Endothelial cell of umbilical vein (primary cell): ENCODE measurements around the gene MYO1C. TPM values are rescaled to one million over a fixed set of nuclear protein-coding genes. Genes with fewer than 3 reads are reported as not detected.
A peak's percentile ranks its signal among the peaks of the same experiment; 100 is the strongest.

Experiments used
- BruUV-seq: library from RNA; stranded (reverse); fragments of 400-500 nt; replicated peaks from 2 replicates; lab custom pipeline; 2021; lab: Mats Ljungman, UMichigan
- CTCF ChIA-PET: fragments of 300-600, 350-600 bp; sonication (Branson Sonifier 250); formaldehyde crosslinking; loops from one replicate; lab custom pipeline; 2021; ENCODE audit warnings: antibody characterized with exemption, inconsistent platforms; lab: Charles Lee
- POLR2A ChIA-PET: fragments of 300-600, 350-600 bp; sonication (Branson Sonifier 250); formaldehyde crosslinking; loops from one replicate; lab custom pipeline; 2021; ENCODE audit warnings: antibody characterized with exemption, inconsistent platforms; lab: Charles Lee
- DNase-seq: peaks from one replicate; pipeline ENCODE4 v3.0.0-alpha.2; 2011; ENCODE audit warnings: low read depth, low spot score
- FAIRE-seq: peaks from 2 replicates; lab custom pipeline; 2011; peaks lifted over from hg19 to GRCh38; lab: Jason Lieb, UNC
- H2AFZ ChIP-seq: 2 replicates; pipeline ENCODE4 v1.6.0; 2012; ENCODE audit warnings: low read depth, low read length, control low read depth, inconsistent platforms
- H3K27ac ChIP-seq: 2 replicates; pipeline ENCODE4 v1.5.1; 2011; ENCODE audit warnings: low read depth, mild to moderate bottlenecking, control low read depth, low read length, moderate library complexity; ENCODE audit not compliant: insufficient read depth
- H3K27me3 ChIP-seq, 2 experiments: 2 replicates each; pipeline versions ENCODE4 v1.6.0 to v1.6.1; 2011; ENCODE audit warnings: low read length in 2 of 2, mixed read lengths in 1 of 2; ENCODE audit not compliant: control insufficient read depth in 2 of 2, insufficient read depth in 2 of 2
- H3K36me3 ChIP-seq, 2 experiments: 2 replicates in 1 of 2; 3 replicates in 1 of 2; pipeline ENCODE4 v1.5.1; 2011; ENCODE audit warnings: low read length in 2 of 2, mild to moderate bottlenecking in 1 of 2, moderate library complexity in 1 of 2; ENCODE audit not compliant: control insufficient read depth in 2 of 2, insufficient read depth in 2 of 2; ENCODE audit errors: extremely low read depth in 1 of 2
- H3K4me1 ChIP-seq: 3 replicates; pipeline ENCODE4 v1.5.1; 2011; ENCODE audit warnings: mild to moderate bottlenecking, low read length; ENCODE audit not compliant: control insufficient read depth, insufficient read depth; ENCODE audit errors: extremely low read depth
- H3K4me2 ChIP-seq: 2 replicates; pipeline ENCODE4 v1.6.1; 2011; ENCODE audit warnings: low read length, control low read depth, mixed read lengths; ENCODE audit not compliant: insufficient read depth
- H3K4me3 ChIP-seq, 3 experiments: fragments of 200-600 bp in 1 of 3; sonication (generic), shearing (Covaris generic) in 1 of 3; replicated peaks in 1 of 3; 2 replicates each; pipeline ENCODE4 v1.5.1; 2011 to 2016; ENCODE audit warnings: control low read depth in 3 of 3, low read length in 3 of 3, mild to moderate bottlenecking in 2 of 3, inconsistent platforms in 1 of 3, low read depth in 1 of 3, moderate library complexity in 1 of 3; ENCODE audit not compliant: insufficient read depth in 1 of 3
- H3K79me2 ChIP-seq: 2 replicates; pipeline ENCODE4 v1.6.0; 2012; ENCODE audit warnings: low read length, inconsistent platforms; ENCODE audit not compliant: control insufficient read depth, insufficient read depth
- H3K9ac ChIP-seq: replicated peaks from 2 replicates; pipeline ENCODE3; 2011; ENCODE audit warnings: low read length, control low read depth; ENCODE audit not compliant: insufficient read depth; ENCODE audit errors: extremely low read depth
- H3K9me1 ChIP-seq: replicated peaks from 3 replicates; pipeline ENCODE4 v1.6.0; 2011; ENCODE audit warnings: mild to moderate bottlenecking, low read length; ENCODE audit not compliant: control insufficient read depth, insufficient read depth; ENCODE audit errors: extremely low read depth
- H3K9me3 ChIP-seq: replicated peaks from 2 replicates; pipeline ENCODE4 v1.5.1; 2012; ENCODE audit warnings: low read length, inconsistent platforms; ENCODE audit not compliant: control insufficient read depth, insufficient read depth
- H4K20me1 ChIP-seq: replicated peaks from 2 replicates; pipeline ENCODE3; 2011; ENCODE audit warnings: mild to moderate bottlenecking, low read length; ENCODE audit not compliant: control insufficient read depth, insufficient read depth; ENCODE audit errors: extremely low read depth
- CTCF ChIP-seq, 2 donors: IDR thresholded peaks; 1 replicate in 1 of 2; 2 replicates in 1 of 2; pipeline ENCODE4 v1.5.1; 2011; ENCODE audit warnings: low read length in 2 of 2, mild to moderate bottlenecking in 2 of 2, moderate library complexity in 2 of 2, control low read depth in 1 of 2, inconsistent platforms in 1 of 2, low read depth in 1 of 2; ENCODE audit not compliant: insufficient read depth in 1 of 2; ENCODE audit errors: extremely low read depth in 1 of 2
- EZH2 ChIP-seq: IDR thresholded peaks from 2 replicates; pipeline ENCODE4 v1.6.1; 2012; ENCODE audit warnings: borderline replicate concordance, low read depth, mild to moderate bottlenecking, moderate library complexity, low read length, inconsistent platforms; ENCODE audit not compliant: severe bottlenecking
- FOS ChIP-seq: IDR thresholded peaks from 2 replicates; pipeline ENCODE4 v1.6.1; 2011; ENCODE audit warnings: mild to moderate bottlenecking, low read length, moderate library complexity, borderline replicate concordance; ENCODE audit not compliant: insufficient read depth
- GATA2 ChIP-seq: IDR thresholded peaks from 2 replicates; pipeline ENCODE4 v1.7.0; 2011; ENCODE audit warnings: low read depth, mild to moderate bottlenecking, moderate library complexity, mixed read lengths, low read length; ENCODE audit not compliant: insufficient read length, insufficient read depth
- JUN ChIP-seq: IDR thresholded peaks from 2 replicates; pipeline ENCODE4 v1.6.1; 2011; ENCODE audit warnings: borderline replicate concordance, low read depth; ENCODE audit not compliant: insufficient read length, insufficient read depth
- MAX ChIP-seq: IDR thresholded peaks from 2 replicates; pipeline ENCODE4 v1.6.1; 2011; ENCODE audit not compliant: insufficient read depth, insufficient read length
- MYC ChIP-seq: IDR thresholded peaks from one replicate; pipeline ENCODE4 v1.6.1; 2011; ENCODE audit warnings: mild to moderate bottlenecking, low read depth, low read length
- POLR2A ChIP-seq: IDR thresholded peaks from 2 replicates; pipeline ENCODE4 v1.6.1; 2012; ENCODE audit warnings: low read depth, mild to moderate bottlenecking, control low read depth, low read length
- POLR2AphosphoS5 ChIP-seq: IDR thresholded peaks from 2 replicates; pipeline ENCODE4 v1.6.1; 2012; ENCODE audit warnings: low read depth, mild to moderate bottlenecking, control low read depth, low read length, moderate library complexity; ENCODE audit not compliant: insufficient read depth
- dilution Hi-C: fragments of 300-500 bp; cut with MboI; formaldehyde crosslinking; loops from one replicate; pipeline ENCODE4 v1.15.0; 2019; ENCODE audit warnings: low sequenced_read_pairs; ENCODE audit not compliant: extremely low pct_ligation_motif_present
- intact Hi-C: fragments of 100-400 bp; cut with micrococcal nuclease; formaldehyde crosslinking; loops from one replicate; pipeline ENCODE4 v1.10.0; 2022
- polyA plus RNA-seq, 4 experiments: library from polyadenylated mRNA; depleted of rRNA in 3 of 4; stranded (reverse) in 3 of 4; unstranded in 1 of 4; fragments of >200 nt; gene quantifications; 2 replicates each; pipeline versions ENCODE4 v1.2.1 to v1.2.3, GENCODE V29; 2011 to 2012; ENCODE audit warnings: missing spikeins in 1 of 4
- total RNA-seq: library from RNA; stranded (reverse); gene quantifications from 2 replicates; pipeline ENCODE4 v1.2.3, GENCODE V29; 2021

MYO1C gene
- total and polyA plus RNA-seq, 2 donors (not counting 3 experiments of a cell fraction or from before 2014, with no cell fraction given): 141 to 206 TPM

GRCh38 chr17:1493291-1493980, 950 bp upstream of the MYO1C start:
- no peaks in the 10 kb centered on the region for H4K20me1 ChIP-seq
- ChIA-PET POLR2A (no interaction called here), CTCF (interaction anchor here (1.5 to 3.4 kb wide), 6 partner anchors 12 to 128 kb away, joined by 3 to 32 read pairs (median 11); partner anchors contain the start of gene INPP5K)
- FAIRE-seq (peak; percentile 85), DNase-seq (peak; percentile 43)
- peak overlapping the region; percentile 64 for H3K27ac ChIP-seq
- intact Hi-C loops (loop anchor here (1.0 kb wide), 2 partner anchors 18 to 23 kb away; partner anchors contain the start of gene INPP5K), dilution Hi-C loops (no loop called here)
- no TSS peak for BruUV-seq
- peak overlapping the region; percentile 17 for H2AFZ ChIP-seq
- no peaks in the 10 kb centered on the region for H3K27me3 ChIP-seq
- H3K9me1 ChIP-seq: no peaks in the 10 kb centered on the region
- no peak overlapping the region for H3K9ac ChIP-seq
- peaks cover 29% of the 10 kb centered on the region for H3K79me2 ChIP-seq
- H3K4me1 ChIP-seq: peaks cover 31% of the 10 kb centered on the region
- TF ChIP-seq POLR2AphosphoS5: peak; percentile 45
- no peak for TF ChIP-seq EZH2
- TF ChIP-seq FOS: no peak
- TF ChIP-seq POLR2A: no peak
- TF ChIP-seq MYC: no peak
- TF ChIP-seq CTCF (IDR thresholded peaks at IDR 0.05; ENCODE audit: extremely low read depth in 1 of 2, insufficient read depth in 1 of 2, low read depth in 1 of 2, low read length in 2 of 2): no peak
- TF ChIP-seq GATA2: peak; percentile 66
- TF ChIP-seq MAX: no peak
- no peak for TF ChIP-seq JUN
- peak overlapping the region in 1 of 3 experiments; percentile 61 for H3K4me3 ChIP-seq
- H3K9me3 ChIP-seq: no peaks in the 10 kb centered on the region
- H3K4me2 ChIP-seq: peak overlapping the region; percentile 72
- H3K36me3 ChIP-seq: peaks cover 3 to 8% of the 10 kb centered on the region in 2 experiments
